Vagina (tissue), 2 donors: ENCODE data around the gene KCNH3.

Experiments
- POLR2A ChIP-seq, 2 donors: fragments of 450-650 bp; IDR thresholded peaks; one replicate each; pipeline ENCODE4 v1.6.1; 2017; ENCODE audit warnings: antibody characterized with exemption in 2 of 2, mild to moderate bottlenecking in 2 of 2, moderate library complexity in 2 of 2
- POLR2AphosphoS5 ChIP-seq, 2 donors: sonication (generic); formaldehyde crosslinking; IDR thresholded peaks; one replicate each; pipeline ENCODE4 v1.9.0; 2017; ENCODE audit warnings: antibody characterized with exemption in 2 of 2, mild to moderate bottlenecking in 2 of 2, low read depth in 1 of 2; ENCODE audit not compliant: insufficient read depth in 1 of 2
- TF ChIP-seq, protein P1 (sequence below), 3 experiments: fragments of 450-650 bp in 2 of 3; fragments of 200-600 bp in 1 of 3; sonication (generic) in 1 of 3; IDR thresholded peaks; one replicate each; pipeline ENCODE4 v1.5.1; 2017 to 2019; ENCODE audit warnings: antibody characterized with exemption in 3 of 3, mild to moderate bottlenecking in 2 of 3, moderate library complexity in 2 of 3

DNA sequence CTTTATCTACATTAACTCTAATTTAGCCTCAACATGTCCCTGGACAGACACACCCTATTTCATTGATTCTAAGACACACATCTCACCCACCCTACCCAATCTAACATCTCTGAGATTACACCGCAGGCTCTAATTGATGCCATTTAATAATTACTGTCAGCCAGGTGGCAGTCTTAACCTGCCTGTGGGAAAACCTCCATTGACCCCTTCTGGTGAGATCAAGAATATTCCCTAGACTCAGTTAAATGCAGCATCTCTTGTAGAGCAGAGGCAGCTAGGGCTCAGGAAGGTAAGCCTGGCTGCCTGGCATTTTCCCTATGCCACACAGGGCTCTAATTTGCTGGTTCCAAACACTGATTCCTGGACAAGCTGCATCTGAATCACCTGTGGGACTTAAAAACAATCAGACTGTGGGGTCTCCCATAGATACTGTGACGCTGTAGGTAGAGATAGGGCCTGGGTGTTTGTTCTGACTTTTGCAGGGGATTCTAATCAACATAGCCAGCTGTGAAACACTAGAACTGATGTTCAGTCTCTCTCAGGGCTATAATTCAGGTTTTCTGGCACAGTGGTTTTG, 14.8 kb downstream of the KCNH3 start:
- TF ChIP-seq POLR2AphosphoS5 (IDR thresholded peaks at IDR 0.05; ENCODE audit: insufficient read depth in 1 of 2, low read depth in 1 of 2), result no peak
- no peak for TF ChIP-seq POLR2A (IDR thresholded peaks at IDR 0.05)
- TF ChIP-seq, protein P1, sequence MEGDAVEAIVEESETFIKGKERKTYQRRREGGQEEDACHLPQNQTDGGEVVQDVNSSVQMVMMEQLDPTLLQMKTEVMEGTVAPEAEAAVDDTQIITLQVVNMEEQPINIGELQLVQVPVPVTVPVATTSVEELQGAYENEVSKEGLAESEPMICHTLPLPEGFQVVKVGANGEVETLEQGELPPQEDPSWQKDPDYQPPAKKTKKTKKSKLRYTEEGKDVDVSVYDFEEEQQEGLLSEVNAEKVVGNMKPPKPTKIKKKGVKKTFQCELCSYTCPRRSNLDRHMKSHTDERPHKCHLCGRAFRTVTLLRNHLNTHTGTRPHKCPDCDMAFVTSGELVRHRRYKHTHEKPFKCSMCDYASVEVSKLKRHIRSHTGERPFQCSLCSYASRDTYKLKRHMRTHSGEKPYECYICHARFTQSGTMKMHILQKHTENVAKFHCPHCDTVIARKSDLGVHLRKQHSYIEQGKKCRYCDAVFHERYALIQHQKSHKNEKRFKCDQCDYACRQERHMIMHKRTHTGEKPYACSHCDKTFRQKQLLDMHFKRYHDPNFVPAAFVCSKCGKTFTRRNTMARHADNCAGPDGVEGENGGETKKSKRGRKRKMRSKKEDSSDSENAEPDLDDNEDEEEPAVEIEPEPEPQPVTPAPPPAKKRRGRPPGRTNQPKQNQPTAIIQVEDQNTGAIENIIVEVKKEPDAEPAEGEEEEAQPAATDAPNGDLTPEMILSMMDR (IDR thresholded peaks at IDR 0.05), result no peak
